DOHH2 (cell line): ENCODE measurements around the gene MYO1G.

ENCODE experiments used
- EZH2phosphoT487 ChIP-seq: fragments of 200-600 bp; sonication (generic); IDR thresholded peaks from 2 replicates; pipeline ENCODE4 v1.6.1; 2017; ENCODE audit warnings: borderline replicate concordance, mild to moderate bottlenecking, antibody characterized with exemption, low read length, moderate library complexity, mixed read lengths
- TF ChIP-seq, protein P1 (sequence below): fragments of 200-600 bp; sonication (generic); IDR thresholded peaks from one replicate; pipeline ENCODE4 v1.5.1; 2014; ENCODE audit warnings: antibody characterized with exemption, mild to moderate bottlenecking, low read depth, low read length; ENCODE audit not compliant: poor library complexity, severe bottlenecking

DNA sequence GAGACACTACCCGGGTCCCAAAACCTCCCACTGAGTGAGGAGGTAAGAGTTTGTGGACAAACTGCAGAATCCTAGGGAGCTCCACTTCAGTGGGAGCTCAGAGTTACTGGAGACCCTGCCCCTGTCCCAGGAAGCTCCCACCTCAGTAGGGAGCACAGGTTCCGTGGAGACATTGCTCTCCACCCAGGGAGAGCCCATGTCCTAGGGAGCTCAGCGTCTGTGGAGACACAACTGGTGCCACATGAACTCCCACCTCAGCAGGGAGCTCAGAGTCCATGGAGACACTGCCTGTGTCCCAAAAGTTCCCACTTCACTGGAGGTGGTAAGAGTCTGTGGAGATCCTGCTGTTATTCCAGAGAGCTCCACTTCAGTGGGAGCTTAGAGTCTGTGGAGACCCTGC, 6.3 kb downstream of the MYO1G start:
- TF ChIP-seq, protein P1, sequence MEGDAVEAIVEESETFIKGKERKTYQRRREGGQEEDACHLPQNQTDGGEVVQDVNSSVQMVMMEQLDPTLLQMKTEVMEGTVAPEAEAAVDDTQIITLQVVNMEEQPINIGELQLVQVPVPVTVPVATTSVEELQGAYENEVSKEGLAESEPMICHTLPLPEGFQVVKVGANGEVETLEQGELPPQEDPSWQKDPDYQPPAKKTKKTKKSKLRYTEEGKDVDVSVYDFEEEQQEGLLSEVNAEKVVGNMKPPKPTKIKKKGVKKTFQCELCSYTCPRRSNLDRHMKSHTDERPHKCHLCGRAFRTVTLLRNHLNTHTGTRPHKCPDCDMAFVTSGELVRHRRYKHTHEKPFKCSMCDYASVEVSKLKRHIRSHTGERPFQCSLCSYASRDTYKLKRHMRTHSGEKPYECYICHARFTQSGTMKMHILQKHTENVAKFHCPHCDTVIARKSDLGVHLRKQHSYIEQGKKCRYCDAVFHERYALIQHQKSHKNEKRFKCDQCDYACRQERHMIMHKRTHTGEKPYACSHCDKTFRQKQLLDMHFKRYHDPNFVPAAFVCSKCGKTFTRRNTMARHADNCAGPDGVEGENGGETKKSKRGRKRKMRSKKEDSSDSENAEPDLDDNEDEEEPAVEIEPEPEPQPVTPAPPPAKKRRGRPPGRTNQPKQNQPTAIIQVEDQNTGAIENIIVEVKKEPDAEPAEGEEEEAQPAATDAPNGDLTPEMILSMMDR: no peak
- no peak for TF ChIP-seq EZH2phosphoT487
